Suppressor macrophage treated with lipopolysaccharide for 1 hour (primary cell): ENCODE data around the gene TENT4A.

ENCODE experiments used
- DNase-seq, 3 donors: peaks; one replicate each; pipeline ENCODE4 v3.0.0-alpha.2; 2020 to 2022

Gene TENT4A

DNA sequence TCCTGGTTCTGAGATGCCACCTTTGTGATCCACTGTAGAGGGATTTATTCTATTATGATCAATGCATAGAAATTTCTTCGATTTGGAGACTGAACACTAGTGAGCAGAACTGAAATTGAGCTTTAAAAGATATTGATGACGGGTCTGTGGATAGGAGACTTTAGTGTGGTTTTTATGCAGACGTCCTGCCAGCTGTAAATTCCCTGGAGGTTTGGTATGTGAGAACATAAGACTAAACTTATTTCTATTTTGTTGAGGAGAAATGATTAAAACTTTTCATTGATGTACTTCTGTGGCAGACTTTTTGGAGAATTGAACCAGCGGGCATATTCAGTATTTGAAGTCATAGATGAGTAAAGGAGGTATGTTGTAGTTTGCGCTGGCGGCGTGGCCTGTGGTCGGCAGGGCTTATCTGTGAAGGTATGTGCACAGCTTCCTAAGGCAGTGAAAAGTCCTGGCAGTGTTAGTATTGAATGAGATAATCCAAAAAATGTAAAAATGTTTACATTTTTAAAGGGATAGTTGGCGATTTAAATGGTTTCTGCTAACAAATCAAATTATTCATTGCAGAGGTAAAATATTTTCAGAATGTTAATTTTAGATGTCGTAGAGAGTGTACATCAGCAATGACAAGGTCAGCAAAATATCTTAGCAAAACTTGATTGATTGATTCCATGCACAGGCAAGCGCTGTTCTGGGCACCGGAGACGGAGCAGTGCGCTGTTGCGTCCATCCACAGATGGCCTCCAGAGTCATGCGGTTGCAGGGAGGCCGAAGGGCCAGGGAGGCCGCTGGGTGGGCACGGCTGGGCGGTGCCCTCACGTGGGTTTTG, 20.4 kb downstream of the TENT4A start:
- DNase-seq, result no peak

- no peak for DNase-seq
Measured at GRCh38 chr5:6734243-6734700, 21.0 kb downstream of the TENT4A start.

GRCh38 chr5:6734781-6735180, 21.5 kb downstream of the TENT4A start:
- DNase-seq, result no peak

- no peak for DNase-seq
Measured at GRCh38 chr5:6736106-6736505, 22.9 kb downstream of the TENT4A start.

- DNase-seq, result no peak
Measured at GRCh38 chr5:6736524-6737042, 23.4 kb downstream of the TENT4A start.

- DNase-seq, result peak; percentile 50 to 87 (median 71)
Measured at GRCh38 chr5:6737043-6737941, 24.1 kb downstream of the TENT4A start.

GRCh38 chr5:6739603-6740002, 26.4 kb downstream of the TENT4A start:
- DNase-seq, result no peak

GRCh38 chr5:6740586-6741150, 27.4 kb downstream of the TENT4A start:
- no peak for DNase-seq

- DNase-seq, result no peak
Measured at GRCh38 chr5:6742081-6742758, 29.0 kb downstream of the TENT4A start.

- DNase-seq, result no peak
Measured at GRCh38 chr5:6743161-6743560, 29.9 kb downstream of the TENT4A start.

DNA sequence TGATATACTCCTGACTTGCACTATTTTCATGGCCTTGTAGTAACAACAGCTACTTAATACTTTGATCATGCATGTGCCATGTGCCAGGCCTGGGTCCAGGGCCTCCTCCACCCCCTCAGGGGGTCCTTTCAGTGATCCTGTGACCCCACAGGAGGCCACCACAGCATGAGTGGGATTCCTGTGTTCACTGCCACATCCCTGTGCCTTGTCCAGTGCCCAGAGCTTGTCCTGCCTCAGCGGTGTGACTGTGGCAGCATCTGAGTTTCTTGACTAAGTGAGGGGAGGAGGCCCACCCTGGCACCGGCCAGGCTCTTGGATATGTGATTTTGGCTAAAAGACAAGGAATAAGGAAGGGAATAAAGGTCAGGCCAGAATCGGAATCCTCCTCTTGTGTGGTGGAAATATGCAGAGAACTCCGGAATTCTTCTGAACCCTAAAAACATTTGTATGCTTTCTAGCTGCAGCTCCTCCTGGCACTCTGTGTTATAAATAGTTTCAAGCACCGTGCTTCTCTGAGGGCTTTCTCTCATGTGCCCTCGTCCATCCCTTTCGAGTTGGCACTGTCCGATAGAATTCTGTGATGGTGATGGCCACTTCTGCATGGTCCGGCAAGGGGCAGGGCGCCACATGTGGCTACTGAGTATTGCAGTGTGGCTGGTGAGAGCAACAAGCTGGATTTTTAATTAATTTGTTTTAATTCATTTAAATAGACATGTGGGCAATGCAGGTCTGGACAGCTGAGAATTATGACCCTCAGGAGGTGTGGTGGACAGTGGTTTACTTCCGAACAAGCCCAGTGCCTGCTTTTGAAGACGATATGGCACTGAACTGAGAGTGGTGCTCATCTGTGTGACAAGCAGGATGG, 31.8 kb downstream of the TENT4A start:
- no peak for DNase-seq

DNA sequence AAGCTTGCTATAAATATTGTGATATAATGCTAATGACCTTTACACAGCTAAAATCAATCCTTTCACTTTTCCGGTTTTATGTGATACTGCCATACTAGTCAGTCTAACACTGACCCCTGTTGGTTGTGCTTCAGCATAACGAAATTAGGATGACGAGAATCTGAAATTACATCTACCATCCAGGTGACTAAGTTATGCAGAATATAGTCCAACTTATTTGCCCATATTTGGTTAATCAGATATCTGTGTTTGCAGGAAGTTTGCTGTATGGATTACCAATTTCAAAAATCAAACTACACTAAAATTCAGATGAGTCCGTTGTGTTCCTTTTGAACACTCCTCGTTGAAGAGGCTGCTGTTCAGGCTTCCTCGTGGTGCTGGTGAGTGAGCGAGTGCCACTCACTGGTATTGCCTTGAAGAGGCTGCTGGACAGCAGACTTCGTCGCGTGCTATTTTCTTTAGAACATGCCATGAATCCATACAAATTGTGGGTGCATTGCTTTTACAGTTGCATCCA, 32.5 kb downstream of the TENT4A start:
- peak; percentile 73 to 80 (median 75) for DNase-seq

GRCh38 chr5:6746244-6746643, 33.0 kb downstream of the TENT4A start:
- no peak for DNase-seq

GRCh38 chr5:6747103-6747502, 33.9 kb downstream of the TENT4A start:
- no peak for DNase-seq

- no peak for DNase-seq
Measured at GRCh38 chr5:6748142-6748541, 34.9 kb downstream of the TENT4A start.

GRCh38 chr5:6749026-6749716, 35.9 kb downstream of the TENT4A start:
- DNase-seq, result no peak

DNA sequence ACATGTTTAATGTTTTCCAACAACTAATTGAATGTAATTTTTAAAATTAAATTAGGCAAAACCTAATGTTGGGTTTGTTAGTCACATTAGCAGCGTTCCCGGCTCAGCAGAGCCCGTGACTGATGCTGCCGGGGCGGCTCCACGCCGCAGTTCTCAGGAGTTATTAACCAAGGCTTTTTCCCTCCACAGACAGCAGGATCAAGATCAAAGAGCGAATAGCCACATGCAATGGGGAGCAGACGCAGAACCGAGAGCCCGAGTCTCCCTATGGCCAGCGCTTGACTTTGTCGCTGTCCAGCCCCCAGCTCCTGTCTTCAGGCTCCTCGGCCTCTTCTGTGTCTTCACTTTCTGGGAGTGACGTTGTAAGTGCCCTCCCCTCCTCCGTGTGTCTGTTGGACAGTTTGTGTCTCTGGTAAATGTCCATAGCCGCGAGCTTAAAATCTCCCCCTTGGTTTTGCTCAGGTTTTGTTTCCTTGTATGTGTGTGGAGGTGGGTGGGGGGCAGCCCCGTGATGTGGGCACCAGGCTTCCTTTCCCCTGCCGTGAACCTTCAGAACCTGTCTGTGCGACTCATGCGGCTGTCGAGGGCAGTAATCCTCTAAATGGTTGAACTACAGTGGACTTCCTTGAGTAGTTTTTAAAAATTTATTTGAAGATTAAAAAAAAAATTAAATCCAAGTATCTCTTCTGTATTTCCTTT, 37.1 kb downstream of the TENT4A start:
- no peak for DNase-seq

GRCh38 chr5:6750951-6751685, 37.9 kb downstream of the TENT4A start:
- no peak for DNase-seq

DNA sequence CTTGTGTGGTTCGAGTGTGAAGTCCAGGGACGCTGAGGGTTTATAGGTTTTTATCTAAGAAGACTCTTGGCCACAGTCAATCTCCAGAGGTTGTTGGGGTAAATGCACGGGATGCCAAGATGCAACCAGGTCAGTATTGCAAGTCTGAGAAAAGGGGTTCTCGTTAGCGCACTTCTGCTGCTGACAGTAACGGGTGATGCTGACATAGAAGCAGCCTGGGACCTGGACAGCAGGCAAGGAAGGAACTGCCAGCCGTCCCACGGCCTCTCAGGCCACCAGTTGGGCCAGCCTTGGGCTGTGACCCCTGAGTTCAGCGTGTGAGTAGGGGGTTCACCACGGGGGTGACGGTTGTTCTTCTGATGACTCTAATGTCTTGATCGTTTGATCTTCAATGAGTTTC, 39.0 kb downstream of the TENT4A start:
- no peak for DNase-seq
